ENCODE measurements around the gene SNTN. TPM values are rescaled to one million over a fixed set of nuclear protein-coding genes. Genes with fewer than 3 reads are reported as not detected.

The SNTN gene
- total RNA-seq, 4 donors from 2014 or later, result not detected

DNA sequence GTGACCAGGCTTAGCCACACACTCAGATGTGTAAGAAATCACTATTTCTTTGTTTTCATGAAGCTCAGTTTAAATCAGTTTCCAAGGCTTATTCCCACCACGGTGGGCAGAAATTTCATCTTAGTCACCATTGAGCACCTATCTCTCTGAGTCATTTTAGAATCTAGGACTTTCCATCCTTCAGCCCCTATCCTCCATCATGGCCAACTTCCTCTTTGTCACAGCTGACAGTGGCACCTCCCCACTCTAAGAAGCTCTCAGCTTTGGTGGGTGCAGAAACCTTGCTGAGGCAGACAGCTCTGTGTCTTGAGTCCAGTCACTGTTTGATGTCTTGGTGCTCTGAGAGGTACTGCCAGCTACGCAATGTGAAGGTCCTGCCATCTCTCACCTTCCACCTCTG, 32.9 kb downstream of the SNTN start:
- WGBS, result 96% methylated on average over 2 of the region's 2 CpGs
- no peak for TF ChIP-seq POLR2AphosphoS5 (IDR thresholded peaks at IDR 0.05)
- TF ChIP-seq, protein P1, sequence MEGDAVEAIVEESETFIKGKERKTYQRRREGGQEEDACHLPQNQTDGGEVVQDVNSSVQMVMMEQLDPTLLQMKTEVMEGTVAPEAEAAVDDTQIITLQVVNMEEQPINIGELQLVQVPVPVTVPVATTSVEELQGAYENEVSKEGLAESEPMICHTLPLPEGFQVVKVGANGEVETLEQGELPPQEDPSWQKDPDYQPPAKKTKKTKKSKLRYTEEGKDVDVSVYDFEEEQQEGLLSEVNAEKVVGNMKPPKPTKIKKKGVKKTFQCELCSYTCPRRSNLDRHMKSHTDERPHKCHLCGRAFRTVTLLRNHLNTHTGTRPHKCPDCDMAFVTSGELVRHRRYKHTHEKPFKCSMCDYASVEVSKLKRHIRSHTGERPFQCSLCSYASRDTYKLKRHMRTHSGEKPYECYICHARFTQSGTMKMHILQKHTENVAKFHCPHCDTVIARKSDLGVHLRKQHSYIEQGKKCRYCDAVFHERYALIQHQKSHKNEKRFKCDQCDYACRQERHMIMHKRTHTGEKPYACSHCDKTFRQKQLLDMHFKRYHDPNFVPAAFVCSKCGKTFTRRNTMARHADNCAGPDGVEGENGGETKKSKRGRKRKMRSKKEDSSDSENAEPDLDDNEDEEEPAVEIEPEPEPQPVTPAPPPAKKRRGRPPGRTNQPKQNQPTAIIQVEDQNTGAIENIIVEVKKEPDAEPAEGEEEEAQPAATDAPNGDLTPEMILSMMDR (IDR thresholded peaks at IDR 0.05), result no peak
- TF ChIP-seq POLR2A (IDR thresholded peaks at IDR 0.05; ENCODE audit: low read depth), result no peak
- no peak for TF ChIP-seq EP300 (IDR thresholded peaks at IDR 0.05)
- Histone ChIP-seq H3K36me3 (no peaks in the 10 kb centered on the region), H3K4me3 (no peak overlapping the region), H3K4me1 (no peaks in the 10 kb centered on the region), H3K27ac (replicated peaks in 1 of 4) (no peak overlapping the region), H3K9me3 (no peaks in the 10 kb centered on the region), H3K27me3 (no peaks in the 10 kb centered on the region)
- intact Hi-C loops (cut with DNase I), result no loop called here
- no peak for DNase-seq (ENCODE audit: extremely low spot score)

DNA sequence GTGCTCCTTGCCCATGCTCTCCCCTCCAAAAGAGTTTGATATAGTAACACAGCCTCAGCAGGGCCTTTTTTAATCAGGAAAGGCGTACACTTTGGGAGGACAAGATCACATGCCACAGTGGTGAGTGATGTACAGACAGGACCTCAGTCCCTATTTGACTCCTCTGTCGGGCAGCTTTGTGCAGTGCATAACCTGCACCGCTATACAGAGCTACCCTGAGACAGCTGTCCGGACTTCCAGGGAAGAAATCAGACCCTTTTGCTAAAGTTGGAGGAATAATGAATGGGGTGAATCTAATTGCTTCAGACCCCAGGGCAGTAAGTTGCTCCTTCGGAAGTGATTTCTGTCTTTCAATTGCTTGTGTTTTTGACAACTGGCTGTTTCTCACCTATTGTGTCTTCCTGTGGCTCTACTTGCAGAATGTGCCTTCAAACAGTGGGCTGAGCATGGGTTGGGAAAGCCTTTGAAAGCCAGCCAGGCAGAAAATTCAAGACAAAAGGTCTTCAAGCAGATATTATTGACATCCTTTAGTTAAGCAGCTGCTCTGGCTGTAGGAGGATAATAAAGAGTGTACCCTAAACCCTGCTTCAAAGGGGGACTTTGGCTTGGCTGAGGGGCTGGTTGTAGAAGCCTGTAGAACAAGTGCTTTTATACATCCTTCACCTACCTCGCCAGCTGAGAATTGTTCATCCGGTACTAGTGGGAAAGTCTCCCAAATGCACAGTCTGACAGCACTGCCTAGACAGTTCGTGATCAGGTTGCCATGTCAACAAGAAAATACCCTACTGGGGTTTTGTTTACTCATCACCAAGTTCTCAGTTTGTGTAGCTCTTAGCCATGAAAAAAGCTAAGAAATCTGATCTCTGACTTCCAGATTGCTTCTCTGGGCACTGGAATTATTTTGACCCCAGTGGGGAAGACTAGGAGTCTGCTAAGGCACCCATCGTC, 35.1 kb downstream of the SNTN start:
- Histone ChIP-seq H3K9me3 (peaks cover 0 to 3% (median 0%) of the 10 kb centered on the region in 4 donors), H3K27me3 (no peaks in the 10 kb centered on the region), H3K4me1 (no peaks in the 10 kb centered on the region), H3K4me3 (no peak overlapping the region), H3K27ac (replicated peaks in 1 of 4) (no peak overlapping the region), H3K36me3 (no peaks in the 10 kb centered on the region)
- TF ChIP-seq POLR2A (IDR thresholded peaks at IDR 0.05; ENCODE audit: low read depth) (no peak), EP300 (IDR thresholded peaks at IDR 0.05) (no peak), POLR2AphosphoS5 (IDR thresholded peaks at IDR 0.05) (no peak)
- TF ChIP-seq, protein P1 (IDR thresholded peaks at IDR 0.05), result no peak
- DNase-seq (ENCODE audit: extremely low spot score), result no peak
- 79% methylated on average over 9 of the region's 9 CpGs for WGBS
- intact Hi-C loops (cut with DNase I), result no loop called here

DNA sequence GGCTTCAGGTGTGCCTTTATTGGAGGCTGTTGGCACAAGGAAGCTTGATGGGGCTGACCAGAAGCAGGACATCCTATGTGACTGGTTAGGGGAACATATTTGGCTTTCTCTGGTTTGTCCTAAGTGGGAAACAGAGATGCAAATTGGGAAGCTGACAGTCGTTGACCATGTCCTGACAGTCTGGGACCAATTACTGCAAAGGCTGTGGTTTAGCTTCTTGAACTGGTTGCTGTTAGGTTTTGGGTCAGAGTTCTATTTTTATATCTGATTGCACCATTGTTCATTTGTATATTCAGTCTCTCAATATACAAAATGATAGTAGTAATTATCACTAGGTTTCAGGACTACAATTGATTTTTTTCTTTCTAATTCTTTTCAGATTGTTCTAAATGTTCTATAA, 36.8 kb downstream of the SNTN start:
- peaks cover 0 to 8% (median 0%) of the 10 kb centered on the region in 4 donors for H3K9me3 ChIP-seq
- H3K4me3 ChIP-seq, result no peak overlapping the region
- no peaks in the 10 kb centered on the region for H3K4me1 ChIP-seq
- TF ChIP-seq POLR2AphosphoS5 (IDR thresholded peaks at IDR 0.05) (no peak), EP300 (IDR thresholded peaks at IDR 0.05) (no peak), POLR2A (IDR thresholded peaks at IDR 0.05; ENCODE audit: low read depth) (no peak)
- TF ChIP-seq, protein P1 (IDR thresholded peaks at IDR 0.05), result no peak
- no peak overlapping the region for H3K27ac ChIP-seq (replicated peaks in 1 of 4)
- intact Hi-C loops (cut with DNase I), result no loop called here
- DNase-seq (ENCODE audit: extremely low spot score), result no peak
- no peaks in the 10 kb centered on the region for H3K36me3 ChIP-seq
- WGBS, result 65% methylated on average over 1 of the region's 1 CpG
- no peaks in the 10 kb centered on the region for H3K27me3 ChIP-seq

DNA sequence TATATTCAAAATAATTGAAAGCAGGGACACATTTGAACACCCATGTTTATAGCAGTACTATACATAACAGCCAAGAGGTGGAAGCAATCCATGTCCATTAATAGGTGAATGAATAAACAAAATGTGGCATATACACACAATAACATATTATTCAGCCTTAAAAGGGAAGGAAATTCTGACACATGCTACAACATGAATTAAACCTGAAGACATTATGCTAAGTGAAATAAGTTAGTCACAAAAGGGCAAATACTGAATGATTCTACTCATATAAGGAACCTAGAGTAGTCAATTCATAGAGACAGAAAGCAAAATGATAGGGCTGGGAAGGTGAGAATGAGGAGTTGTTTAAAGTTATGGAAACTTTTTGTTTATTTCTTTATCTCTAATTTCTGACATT, 40.9 kb downstream of the SNTN start:
- DNase-seq (ENCODE audit: extremely low spot score), result no peak
- no peaks in the 10 kb centered on the region for H3K36me3 ChIP-seq
- intact Hi-C loops (cut with DNase I), result no loop called here
- no peaks in the 10 kb centered on the region for H3K27me3 ChIP-seq
- H3K9me3 ChIP-seq, result peaks cover 0 to 11% (median 0%) of the 10 kb centered on the region in 4 donors
- H3K27ac ChIP-seq (replicated peaks in 1 of 4), result no peak overlapping the region
- H3K4me3 ChIP-seq, result no peak overlapping the region
- TF ChIP-seq POLR2AphosphoS5 (IDR thresholded peaks at IDR 0.05), result no peak
- no peaks in the 10 kb centered on the region for H3K4me1 ChIP-seq

DNA sequence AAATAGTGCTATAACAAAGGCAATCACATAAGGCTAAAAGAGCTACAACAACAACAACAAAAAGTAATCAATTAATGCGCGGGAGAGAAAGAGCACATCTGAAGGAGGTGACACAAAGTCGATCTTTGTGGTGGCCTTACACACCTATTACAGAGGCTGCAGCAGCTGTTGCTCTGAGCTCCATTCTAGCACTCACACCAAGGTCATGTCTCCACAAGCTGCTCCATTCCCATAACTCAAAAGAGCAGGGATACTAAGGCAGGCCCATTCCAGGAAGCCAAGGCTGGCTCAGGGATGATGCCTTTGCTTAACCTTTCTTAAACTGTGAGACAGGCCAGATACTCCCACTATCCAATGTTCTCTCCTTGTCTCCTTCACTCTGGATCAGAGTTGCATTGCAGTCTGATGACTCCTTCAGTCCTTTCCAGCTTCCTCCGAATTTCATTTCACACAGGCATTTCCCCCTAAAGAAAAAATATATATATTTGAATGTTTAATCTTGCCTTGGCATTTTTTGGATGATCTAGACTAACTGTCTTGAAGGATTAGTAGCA, 52.7 kb downstream of the SNTN start:
- Histone ChIP-seq H3K27ac (replicated peaks in 1 of 4) (no peak overlapping the region), H3K4me1 (no peaks in the 10 kb centered on the region), H3K36me3 (no peaks in the 10 kb centered on the region), H3K27me3 (no peaks in the 10 kb centered on the region), H3K4me3 (no peak overlapping the region), H3K9me3 (no peaks in the 10 kb centered on the region)
- TF ChIP-seq EP300 (IDR thresholded peaks at IDR 0.05), result no peak
- no peak for TF ChIP-seq POLR2A (IDR thresholded peaks at IDR 0.05; ENCODE audit: low read depth)
- TF ChIP-seq, protein P1 (IDR thresholded peaks at IDR 0.05), result no peak
- no peak for TF ChIP-seq POLR2AphosphoS5 (IDR thresholded peaks at IDR 0.05)
- intact Hi-C loops (cut with DNase I), result no loop called here
- WGBS, result 94% methylated on average over 4 of the region's 4 CpGs
- DNase-seq (ENCODE audit: extremely low spot score), result no peak

Data from esophagus muscularis mucosa (tissue), 4 donors.